SIG-M5 treated with dmso at 0.1 percent for 504 hours (cell line): ENCODE measurements around the gene SPATA3.
"Not testable (repeated sequence)": the region's sequence is repeated elsewhere in the genome, so short reads cannot be mapped to it uniquely, and the experiment has no call there.

Experiments used
- DNase-seq: peaks from one replicate; lab custom pipeline; 2025; ENCODE audit not compliant: unreplicated experiment; lab: John Stamatoyannopoulos, UW

SPATA3 gene

GRCh38 chr2:230991598-230991997, 4.3 kb upstream of the SPATA3 start:
- no peak for DNase-seq

GRCh38 chr2:230996661-230997060, 740 bp downstream of the SPATA3 start:
- no peak for DNase-seq

- DNase-seq, result no peak
Observed at GRCh38 chr2:230998882-230999281, 3.0 kb downstream of the SPATA3 start.

GRCh38 chr2:230999477-230999876, 3.6 kb downstream of the SPATA3 start:
- no peak for DNase-seq

GRCh38 chr2:231000211-231000904, 4.4 kb downstream of the SPATA3 start:
- DNase-seq, result no peak

- DNase-seq, result no peak
Observed at GRCh38 chr2:231001036-231001435, 5.1 kb downstream of the SPATA3 start.

GRCh38 chr2:231001921-231002320, 6.0 kb downstream of the SPATA3 start:
- no peak for DNase-seq

- DNase-seq, result no peak
Observed at GRCh38 chr2:231002641-231003040, 6.7 kb downstream of the SPATA3 start.

- no peak for DNase-seq
Observed at GRCh38 chr2:231003186-231003585, 7.3 kb downstream of the SPATA3 start.

- not testable (repeated sequence) for DNase-seq
Observed at GRCh38 chr2:231004930-231005329, 9.0 kb downstream of the SPATA3 start.

- no peak for DNase-seq
Observed at GRCh38 chr2:231007286-231008098, 11.6 kb downstream of the SPATA3 start.

GRCh38 chr2:231008131-231008530, 12.2 kb downstream of the SPATA3 start:
- no peak for DNase-seq

- DNase-seq, result no peak
Observed at GRCh38 chr2:231009236-231009919, 13.5 kb downstream of the SPATA3 start.

GRCh38 chr2:231010201-231010730, 14.3 kb downstream of the SPATA3 start:
- no peak for DNase-seq

- DNase-seq, result no peak
Observed at GRCh38 chr2:231011526-231011925, 15.6 kb downstream of the SPATA3 start.

- DNase-seq, result no peak
Observed at GRCh38 chr2:231012463-231012862, 16.5 kb downstream of the SPATA3 start.

GRCh38 chr2:231013820-231014219, 17.9 kb downstream of the SPATA3 start:
- no peak for DNase-seq

GRCh38 chr2:231015478-231015877, 19.6 kb downstream of the SPATA3 start:
- no peak for DNase-seq

- no peak for DNase-seq
Observed at GRCh38 chr2:231015926-231016325, 20.0 kb downstream of the SPATA3 start.

GRCh38 chr2:231016566-231017230, 20.8 kb downstream of the SPATA3 start:
- DNase-seq, result no peak

GRCh38 chr2:231017231-231017598, 21.3 kb downstream of the SPATA3 start:
- DNase-seq, result no peak
